Neural progenitor cell (in vitro differentiated cells): Measurements from ENCODE around the gene TPRX2.
"Not testable (repeated sequence)": the region's sequence is repeated elsewhere in the genome, so short reads cannot be mapped to it uniquely, and the experiment has no call there.

Experiments
- EZH2phosphoT487 ChIP-seq: fragments of 200-600 bp; sonication (generic); IDR thresholded peaks from 2 replicates; pipeline ENCODE4 v1.6.1; 2017; ENCODE audit warnings: antibody characterized with exemption
- TF ChIP-seq, protein P1 (sequence below): fragments of 200-600 bp; sonication (generic); IDR thresholded peaks from 2 replicates; pipeline ENCODE4 v1.5.1; 2017; ENCODE audit warnings: antibody characterized with exemption, mild to moderate bottlenecking

DNA sequence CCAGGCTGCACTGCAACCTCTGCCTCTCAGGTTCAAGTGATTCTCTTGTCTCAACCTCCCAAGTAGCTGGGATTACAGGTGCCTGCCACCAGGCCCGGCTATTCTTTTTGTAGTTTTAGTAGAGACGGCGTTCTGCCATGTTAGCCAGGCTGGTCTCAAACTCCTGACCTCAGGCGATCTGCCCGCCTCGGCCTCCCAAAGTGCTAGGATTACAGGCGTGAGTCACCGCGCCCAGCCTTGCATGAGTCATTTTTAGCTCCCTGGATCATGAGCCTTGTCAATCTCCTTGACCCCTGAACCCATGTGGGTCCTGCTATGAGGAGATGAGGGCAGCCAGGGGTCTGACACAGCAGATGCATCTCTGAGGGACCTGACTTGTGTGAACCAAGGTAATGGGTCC is 804 bp upstream of the TPRX2 start:
- TF ChIP-seq, protein P1, sequence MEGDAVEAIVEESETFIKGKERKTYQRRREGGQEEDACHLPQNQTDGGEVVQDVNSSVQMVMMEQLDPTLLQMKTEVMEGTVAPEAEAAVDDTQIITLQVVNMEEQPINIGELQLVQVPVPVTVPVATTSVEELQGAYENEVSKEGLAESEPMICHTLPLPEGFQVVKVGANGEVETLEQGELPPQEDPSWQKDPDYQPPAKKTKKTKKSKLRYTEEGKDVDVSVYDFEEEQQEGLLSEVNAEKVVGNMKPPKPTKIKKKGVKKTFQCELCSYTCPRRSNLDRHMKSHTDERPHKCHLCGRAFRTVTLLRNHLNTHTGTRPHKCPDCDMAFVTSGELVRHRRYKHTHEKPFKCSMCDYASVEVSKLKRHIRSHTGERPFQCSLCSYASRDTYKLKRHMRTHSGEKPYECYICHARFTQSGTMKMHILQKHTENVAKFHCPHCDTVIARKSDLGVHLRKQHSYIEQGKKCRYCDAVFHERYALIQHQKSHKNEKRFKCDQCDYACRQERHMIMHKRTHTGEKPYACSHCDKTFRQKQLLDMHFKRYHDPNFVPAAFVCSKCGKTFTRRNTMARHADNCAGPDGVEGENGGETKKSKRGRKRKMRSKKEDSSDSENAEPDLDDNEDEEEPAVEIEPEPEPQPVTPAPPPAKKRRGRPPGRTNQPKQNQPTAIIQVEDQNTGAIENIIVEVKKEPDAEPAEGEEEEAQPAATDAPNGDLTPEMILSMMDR = not testable (repeated sequence)
- not testable (repeated sequence) for TF ChIP-seq EZH2phosphoT487
